PC-9 (cell line): Measurements from ENCODE around the gene CMTM8.

Experiments
- EZH2 ChIP-seq: fragments of 200-600 bp; sonication (generic); IDR thresholded peaks from 2 replicates; pipeline ENCODE4 v1.8.0; 2017; ENCODE audit warnings: antibody characterized with exemption, low read depth
- TF ChIP-seq, protein P1 (sequence below): fragments of 200-600 bp; sonication (generic); conservative IDR thresholded peaks from 2 replicates; pipeline ENCODE4 v1.6.1; 2017; ENCODE audit warnings: mixed run types, antibody characterized with exemption, mild to moderate bottlenecking, moderate library complexity

DNA sequence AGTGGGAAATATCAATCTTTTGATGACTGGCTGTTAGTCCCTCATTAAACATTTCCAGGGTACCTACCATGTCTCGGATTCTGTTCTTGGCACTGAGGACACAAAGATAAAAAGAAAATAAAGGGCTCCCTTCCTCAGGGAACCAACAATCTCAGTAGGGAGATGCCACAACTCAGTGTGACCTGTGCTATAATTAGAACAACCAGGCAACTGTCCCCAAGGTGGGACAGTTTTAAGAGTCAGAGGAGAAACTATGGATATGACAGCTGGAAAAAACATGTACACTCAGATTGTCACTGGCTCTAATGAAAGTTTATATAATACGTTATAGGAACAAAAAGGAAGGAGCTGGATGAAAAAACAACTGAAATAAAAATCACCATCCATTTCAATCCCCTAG lies 23.3 kb upstream of the CMTM8 start:
- TF ChIP-seq, protein P1, sequence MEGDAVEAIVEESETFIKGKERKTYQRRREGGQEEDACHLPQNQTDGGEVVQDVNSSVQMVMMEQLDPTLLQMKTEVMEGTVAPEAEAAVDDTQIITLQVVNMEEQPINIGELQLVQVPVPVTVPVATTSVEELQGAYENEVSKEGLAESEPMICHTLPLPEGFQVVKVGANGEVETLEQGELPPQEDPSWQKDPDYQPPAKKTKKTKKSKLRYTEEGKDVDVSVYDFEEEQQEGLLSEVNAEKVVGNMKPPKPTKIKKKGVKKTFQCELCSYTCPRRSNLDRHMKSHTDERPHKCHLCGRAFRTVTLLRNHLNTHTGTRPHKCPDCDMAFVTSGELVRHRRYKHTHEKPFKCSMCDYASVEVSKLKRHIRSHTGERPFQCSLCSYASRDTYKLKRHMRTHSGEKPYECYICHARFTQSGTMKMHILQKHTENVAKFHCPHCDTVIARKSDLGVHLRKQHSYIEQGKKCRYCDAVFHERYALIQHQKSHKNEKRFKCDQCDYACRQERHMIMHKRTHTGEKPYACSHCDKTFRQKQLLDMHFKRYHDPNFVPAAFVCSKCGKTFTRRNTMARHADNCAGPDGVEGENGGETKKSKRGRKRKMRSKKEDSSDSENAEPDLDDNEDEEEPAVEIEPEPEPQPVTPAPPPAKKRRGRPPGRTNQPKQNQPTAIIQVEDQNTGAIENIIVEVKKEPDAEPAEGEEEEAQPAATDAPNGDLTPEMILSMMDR, result no peak
- no peak for TF ChIP-seq EZH2
